ENCODE measurements around the gene TBC1D16.

DNA sequence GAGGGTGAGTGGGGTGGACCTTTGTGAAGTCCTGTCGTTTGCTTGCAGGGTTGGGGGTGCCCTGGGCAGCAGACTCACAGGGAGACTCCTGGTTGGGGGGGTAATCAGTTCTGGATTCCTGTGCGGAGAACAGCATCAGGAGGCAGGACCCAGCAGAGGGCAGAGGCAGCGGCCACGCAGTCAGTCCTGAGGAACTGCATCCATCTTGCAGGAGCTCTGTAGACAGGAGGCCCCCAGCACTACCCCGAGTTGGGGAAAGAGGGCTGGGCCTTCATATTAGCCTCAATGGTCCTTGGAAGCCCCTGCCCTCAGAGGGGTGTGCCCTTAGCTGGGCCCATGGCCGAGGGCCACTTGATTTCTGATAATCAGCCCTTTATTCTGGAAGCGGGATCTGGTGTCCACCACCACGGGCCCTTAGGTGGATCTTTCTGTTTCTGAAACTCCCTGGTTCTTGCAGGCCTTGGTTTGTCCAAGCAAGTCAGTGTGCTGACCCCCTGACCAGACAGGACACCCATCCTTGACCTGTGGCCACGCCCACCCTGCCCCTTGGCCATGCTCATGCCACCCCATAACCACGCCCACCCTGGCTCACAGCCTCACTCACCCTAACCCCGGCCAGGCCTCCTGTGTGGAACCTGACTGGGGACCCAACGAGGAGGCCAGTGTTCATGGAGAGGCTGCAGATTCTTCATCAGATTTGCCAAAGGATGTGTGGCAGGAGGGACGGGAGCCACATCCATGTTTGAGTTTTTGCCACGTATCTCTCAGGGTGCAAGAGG, 122.9 kb downstream of the TBC1D16 start:
- TF ChIP-seq, protein P1, sequence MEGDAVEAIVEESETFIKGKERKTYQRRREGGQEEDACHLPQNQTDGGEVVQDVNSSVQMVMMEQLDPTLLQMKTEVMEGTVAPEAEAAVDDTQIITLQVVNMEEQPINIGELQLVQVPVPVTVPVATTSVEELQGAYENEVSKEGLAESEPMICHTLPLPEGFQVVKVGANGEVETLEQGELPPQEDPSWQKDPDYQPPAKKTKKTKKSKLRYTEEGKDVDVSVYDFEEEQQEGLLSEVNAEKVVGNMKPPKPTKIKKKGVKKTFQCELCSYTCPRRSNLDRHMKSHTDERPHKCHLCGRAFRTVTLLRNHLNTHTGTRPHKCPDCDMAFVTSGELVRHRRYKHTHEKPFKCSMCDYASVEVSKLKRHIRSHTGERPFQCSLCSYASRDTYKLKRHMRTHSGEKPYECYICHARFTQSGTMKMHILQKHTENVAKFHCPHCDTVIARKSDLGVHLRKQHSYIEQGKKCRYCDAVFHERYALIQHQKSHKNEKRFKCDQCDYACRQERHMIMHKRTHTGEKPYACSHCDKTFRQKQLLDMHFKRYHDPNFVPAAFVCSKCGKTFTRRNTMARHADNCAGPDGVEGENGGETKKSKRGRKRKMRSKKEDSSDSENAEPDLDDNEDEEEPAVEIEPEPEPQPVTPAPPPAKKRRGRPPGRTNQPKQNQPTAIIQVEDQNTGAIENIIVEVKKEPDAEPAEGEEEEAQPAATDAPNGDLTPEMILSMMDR (IDR thresholded peaks at IDR 0.05 in 4 of 5, conservative IDR thresholded peaks at IDR 0.05 in 1 of 5) = no peak
- no peak for TF ChIP-seq POLR2A (IDR thresholded peaks at IDR 0.05)

Data from gastrocnemius medialis (tissue), 4 donors.